ENCODE results near the gene SLC15A1. TPM values are rescaled to one million over a fixed set of nuclear protein-coding genes. Genes with fewer than 3 reads are reported as not detected.

The SLC15A1 gene
- total RNA-seq, 2 donors from 2014 or later: not detected

GRCh38 chr13:98664924-98665637, 87.4 kb downstream of the SLC15A1 start:
- H3K4me1 ChIP-seq: no peaks in the 10 kb centered on the region
- TF ChIP-seq, protein P1, sequence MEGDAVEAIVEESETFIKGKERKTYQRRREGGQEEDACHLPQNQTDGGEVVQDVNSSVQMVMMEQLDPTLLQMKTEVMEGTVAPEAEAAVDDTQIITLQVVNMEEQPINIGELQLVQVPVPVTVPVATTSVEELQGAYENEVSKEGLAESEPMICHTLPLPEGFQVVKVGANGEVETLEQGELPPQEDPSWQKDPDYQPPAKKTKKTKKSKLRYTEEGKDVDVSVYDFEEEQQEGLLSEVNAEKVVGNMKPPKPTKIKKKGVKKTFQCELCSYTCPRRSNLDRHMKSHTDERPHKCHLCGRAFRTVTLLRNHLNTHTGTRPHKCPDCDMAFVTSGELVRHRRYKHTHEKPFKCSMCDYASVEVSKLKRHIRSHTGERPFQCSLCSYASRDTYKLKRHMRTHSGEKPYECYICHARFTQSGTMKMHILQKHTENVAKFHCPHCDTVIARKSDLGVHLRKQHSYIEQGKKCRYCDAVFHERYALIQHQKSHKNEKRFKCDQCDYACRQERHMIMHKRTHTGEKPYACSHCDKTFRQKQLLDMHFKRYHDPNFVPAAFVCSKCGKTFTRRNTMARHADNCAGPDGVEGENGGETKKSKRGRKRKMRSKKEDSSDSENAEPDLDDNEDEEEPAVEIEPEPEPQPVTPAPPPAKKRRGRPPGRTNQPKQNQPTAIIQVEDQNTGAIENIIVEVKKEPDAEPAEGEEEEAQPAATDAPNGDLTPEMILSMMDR (IDR thresholded peaks at IDR 0.05): no peak
- DNase-seq (ENCODE audit: low spot score): no peak

GRCh38 chr13:98664510-98664909, 88.0 kb downstream of the SLC15A1 start:
- no peaks in the 10 kb centered on the region for H3K27me3 ChIP-seq
- TF ChIP-seq, protein P1 (IDR thresholded peaks at IDR 0.05): no peak
- no peak overlapping the region for H3K27ac ChIP-seq
- H3K9me3 ChIP-seq: no peaks in the 10 kb centered on the region
- no peaks in the 10 kb centered on the region for H3K4me1 ChIP-seq
- DNase-seq (ENCODE audit: low spot score): no peak
- H3K4me3 ChIP-seq: no peak overlapping the region
- no peaks in the 10 kb centered on the region for H3K36me3 ChIP-seq

More at GRCh38 chr13:98664924-98665637, 87.4 kb downstream of the SLC15A1 start:
- Histone ChIP-seq H3K9me3 (no peaks in the 10 kb centered on the region), H3K27ac (no peak overlapping the region), H3K27me3 (no peaks in the 10 kb centered on the region), H3K36me3 (no peaks in the 10 kb centered on the region), H3K4me3 (no peak overlapping the region)

- no peaks in the 10 kb centered on the region for H3K9me3 ChIP-seq
- H3K4me3 ChIP-seq: no peak overlapping the region
- H3K36me3 ChIP-seq: no peaks in the 10 kb centered on the region
- TF ChIP-seq, protein P1 (IDR thresholded peaks at IDR 0.05): no peak
- H3K27me3 ChIP-seq: no peaks in the 10 kb centered on the region
- no peak for DNase-seq (ENCODE audit: low spot score)
- no peak overlapping the region for H3K27ac ChIP-seq
- no peaks in the 10 kb centered on the region for H3K4me1 ChIP-seq
Observed at GRCh38 chr13:98664047-98664446, 88.4 kb downstream of the SLC15A1 start.

DNA sequence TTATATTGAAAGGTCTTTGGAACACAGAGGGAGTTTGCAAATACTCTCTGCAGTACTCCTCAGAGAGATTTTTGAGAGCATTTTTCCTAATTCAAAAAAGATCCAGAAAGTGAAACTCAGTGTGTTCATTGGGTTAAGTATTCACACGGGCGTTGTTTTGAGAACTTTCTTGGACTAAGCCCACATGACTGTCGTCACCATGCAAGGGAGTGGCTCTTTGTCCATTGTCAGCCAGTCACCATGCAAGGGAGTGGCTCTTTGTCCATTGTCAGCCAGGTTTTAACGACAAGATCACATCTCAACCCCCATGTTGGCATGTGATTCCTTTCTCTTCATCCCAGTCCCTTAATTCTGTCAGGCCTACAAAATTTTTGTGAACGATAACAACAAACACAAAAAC, 94.3 kb downstream of the SLC15A1 start:
- Histone ChIP-seq H3K4me3 (no peak overlapping the region), H3K27ac (no peak overlapping the region), H3K9me3 (no peaks in the 10 kb centered on the region), H3K27me3 (no peaks in the 10 kb centered on the region), H3K36me3 (no peaks in the 10 kb centered on the region), H3K4me1 (no peaks in the 10 kb centered on the region)
- TF ChIP-seq, protein P1 (IDR thresholded peaks at IDR 0.05): no peak
- no peak for DNase-seq (ENCODE audit: low spot score)

GRCh38 chr13:98657506-98658085, 94.9 kb downstream of the SLC15A1 start:
- no peak overlapping the region for H3K4me3 ChIP-seq
- no peaks in the 10 kb centered on the region for H3K36me3 ChIP-seq
- no peaks in the 10 kb centered on the region for H3K27me3 ChIP-seq
- no peak overlapping the region for H3K27ac ChIP-seq
- no peaks in the 10 kb centered on the region for H3K9me3 ChIP-seq
- TF ChIP-seq, protein P1 (IDR thresholded peaks at IDR 0.05): no peak
- H3K4me1 ChIP-seq: no peaks in the 10 kb centered on the region
- DNase-seq (ENCODE audit: low spot score): no peak
